Activated B cell treated with CpG ODN at 0.5 μM for 24 hours (primary cell): ENCODE results near the gene AP1G1. TPM values are rescaled to one million over a fixed set of nuclear protein-coding genes. Genes with fewer than 3 reads are reported as not detected.

ENCODE experiments used
- ATAC-seq: fragments of 200-7000 bp; cut with Tn5 transposase; one replicate; pipeline ENCODE4 v1.10.0; 2021; ENCODE audit warnings: low read depth, mild to moderate bottlenecking, moderate library complexity
- CTCF ChIA-PET: fragments of 350-600 bp; sonication (Branson Sonifier 250); formaldehyde crosslinking; loops from one replicate; lab custom pipeline; 2021; ENCODE audit warnings: antibody characterized with exemption; lab: Charles Lee
- POLR2A ChIA-PET: fragments of 350-600 bp; sonication (Branson Sonifier 250); formaldehyde crosslinking; loops from one replicate; lab custom pipeline; 2021; ENCODE audit warnings: antibody characterized with exemption; lab: Charles Lee
- DNase-seq: peaks from one replicate; pipeline ENCODE4 v3.0.0; 2022
- H3K27ac Mint-ChIP-seq: one replicate; pipeline ENCODE4 v1.8.0; 2020; ENCODE audit warnings: mixed read lengths
- H3K27me3 Mint-ChIP-seq: one replicate; pipeline ENCODE4 v1.8.0; 2021; ENCODE audit warnings: mixed read lengths
- H3K36me3 Mint-ChIP-seq: one replicate; pipeline ENCODE4 v1.8.0; 2021; ENCODE audit warnings: low read depth, mixed read lengths
- H3K4me1 Mint-ChIP-seq: one replicate; pipeline ENCODE4 v1.8.0; 2021; ENCODE audit warnings: mixed read lengths
- H3K4me3 Mint-ChIP-seq: one replicate; pipeline ENCODE4 v1.8.0; 2020; ENCODE audit warnings: mild to moderate bottlenecking, mixed read lengths
- H3K9me3 Mint-ChIP-seq: one replicate; pipeline ENCODE4 v1.8.0; 2020; ENCODE audit warnings: mixed read lengths
- CTCF ChIP-seq: fragments of 200-600 bp; IDR thresholded peaks from one replicate; pipeline ENCODE4 v1.8.0; 2022; ENCODE audit warnings: antibody characterized with exemption, mild to moderate bottlenecking
- intact Hi-C: fragments of 100-400 bp; cut with micrococcal nuclease; formaldehyde crosslinking; loops from one replicate; pipeline ENCODE4 v1.15.1; 2024
- total RNA-seq: library from RNA; stranded (reverse); gene quantifications from 2 replicates; pipeline ENCODE4 v1.2.3, GENCODE V29; 2022

Gene AP1G1
- total RNA-seq, 1 donor from 2014 or later, result 120 TPM

GRCh38 chr16:71767060-71767900 lies 41.4 kb downstream of the AP1G1 start:
- Mint-ChIP-seq H3K27ac (no peak overlapping the region), H3K4me3 (no peak overlapping the region)

GRCh38 chr16:71762186-71762585 lies 46.4 kb downstream of the AP1G1 start:
- POLR2A ChIA-PET, result no interaction called here
- H3K27ac Mint-ChIP-seq, result no peak overlapping the region
- CTCF ChIA-PET, result no interaction called here
- no peak for DNase-seq
- TF ChIP-seq CTCF, result no peak
- intact Hi-C loops, result no loop called here
- H3K9me3 Mint-ChIP-seq, result no peaks in the 10 kb centered on the region
- H3K27me3 Mint-ChIP-seq, result no peaks in the 10 kb centered on the region
- H3K4me3 Mint-ChIP-seq, result no peak overlapping the region
- no peaks in the 10 kb centered on the region for H3K4me1 Mint-ChIP-seq
- peaks cover 81% of the 10 kb centered on the region for H3K36me3 Mint-ChIP-seq
- no peak for ATAC-seq

More at GRCh38 chr16:71767060-71767900, 41.4 kb downstream of the AP1G1 start:
- no peaks in the 10 kb centered on the region for H3K9me3 Mint-ChIP-seq
- no peak for DNase-seq
- intact Hi-C loops, result no loop called here
- ChIA-PET POLR2A (no interaction called here), CTCF (no interaction called here)
- H3K36me3 Mint-ChIP-seq, result peaks cover 81% of the 10 kb centered on the region
- H3K27me3 Mint-ChIP-seq, result no peaks in the 10 kb centered on the region
- ATAC-seq, result no peak
- H3K4me1 Mint-ChIP-seq, result no peaks in the 10 kb centered on the region
- no peak for TF ChIP-seq CTCF

GRCh38 chr16:71761097-71761496 lies 47.5 kb downstream of the AP1G1 start:
- Mint-ChIP-seq H3K36me3 (peaks cover 83% of the 10 kb centered on the region), H3K4me1 (no peaks in the 10 kb centered on the region), H3K27me3 (no peaks in the 10 kb centered on the region), H3K9me3 (no peaks in the 10 kb centered on the region), H3K4me3 (no peak overlapping the region), H3K27ac (no peak overlapping the region)
- TF ChIP-seq CTCF, result no peak
- intact Hi-C loops, result no loop called here
- DNase-seq (no peak), ATAC-seq (no peak)
- POLR2A ChIA-PET, result no interaction called here
- CTCF ChIA-PET, result no interaction called here

- Mint-ChIP-seq H3K27ac (no peak overlapping the region), H3K9me3 (no peaks in the 10 kb centered on the region), H3K4me1 (peaks cover under 1% of the 10 kb centered on the region), H3K36me3 (peaks cover 86% of the 10 kb centered on the region), H3K27me3 (no peaks in the 10 kb centered on the region), H3K4me3 (no peak overlapping the region)
- no peak for TF ChIP-seq CTCF
- DNase-seq (no peak), ATAC-seq (no peak)
- intact Hi-C loops, result no loop called here
- CTCF ChIA-PET, result no interaction called here
- POLR2A ChIA-PET, result no interaction called here
Observed at GRCh38 chr16:71758293-71758760, 50.3 kb downstream of the AP1G1 start.

DNA sequence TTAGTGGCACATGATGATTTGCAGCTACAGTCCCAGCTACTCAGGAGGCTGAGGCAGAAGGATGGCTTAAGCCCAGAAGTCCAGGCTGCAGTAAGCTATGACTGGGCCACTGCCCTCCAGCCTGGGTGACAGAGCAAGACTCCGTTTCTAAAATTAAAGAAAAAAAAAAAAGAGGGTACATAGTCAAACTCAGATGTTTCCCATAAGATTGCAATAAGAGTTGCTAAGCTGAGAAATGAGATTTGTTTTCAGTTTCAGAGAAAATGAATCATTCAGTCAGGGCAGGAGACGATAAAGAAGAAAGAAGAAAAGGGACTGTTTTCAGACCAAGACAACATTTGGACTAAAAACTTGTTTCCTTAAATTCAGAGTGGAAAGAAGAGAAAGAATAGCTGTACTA lies 54.0 kb downstream of the AP1G1 start:
- Mint-ChIP-seq H3K27ac (no peak overlapping the region), H3K9me3 (no peaks in the 10 kb centered on the region), H3K27me3 (no peaks in the 10 kb centered on the region), H3K4me1 (peaks cover 2% of the 10 kb centered on the region), H3K4me3 (no peak overlapping the region), H3K36me3 (peaks cover 77% of the 10 kb centered on the region)
- DNase-seq (no peak), ATAC-seq (no peak)
- CTCF ChIA-PET, result no interaction called here
- intact Hi-C loops, result no loop called here
- no peak for TF ChIP-seq CTCF
- POLR2A ChIA-PET, result no interaction called here
